HG02763 (cell line): ENCODE results near the gene TSHZ2.

Experiments
- ATAC-seq: cut with Tn5 transposase; IDR thresholded peaks from one replicate; pipeline ENCODE4 v1.9.1; 2021; ENCODE audit warnings: mild to moderate bottlenecking, moderate library complexity; ENCODE audit not compliant: unreplicated experiment

The TSHZ2 gene

GRCh38 chr20:52972190-52972937, at the start of gene TSHZ2:
TSS of gene TSHZ2 (plus strand) at chr20:52972358. CDS start at chr20:52973294, 936 bp downstream.
- no peak for ATAC-seq

DNA sequence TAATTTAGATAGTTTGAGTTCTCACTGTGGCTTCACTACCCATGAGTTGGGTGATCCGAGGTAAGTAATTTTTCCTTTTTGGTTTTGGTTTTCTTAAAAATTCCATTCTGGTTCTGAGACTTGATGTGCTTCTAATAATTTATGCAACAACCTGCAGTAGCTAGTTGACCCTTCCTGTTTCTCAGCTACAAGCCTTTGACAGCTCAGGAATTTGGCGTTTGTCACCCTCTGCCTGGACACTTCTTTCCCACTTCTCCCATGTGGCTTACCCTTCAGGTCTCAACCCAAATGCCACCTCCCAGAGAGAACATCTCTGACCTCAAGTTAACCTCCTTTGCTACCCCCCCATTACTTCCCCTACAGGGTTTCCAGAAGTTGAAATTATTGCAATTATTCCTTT, 49.7 kb upstream of the TSHZ2 start:
- ATAC-seq: no peak

GRCh38 chr20:52923123-52923937, 48.8 kb upstream of the TSHZ2 start:
- no peak for ATAC-seq

DNA sequence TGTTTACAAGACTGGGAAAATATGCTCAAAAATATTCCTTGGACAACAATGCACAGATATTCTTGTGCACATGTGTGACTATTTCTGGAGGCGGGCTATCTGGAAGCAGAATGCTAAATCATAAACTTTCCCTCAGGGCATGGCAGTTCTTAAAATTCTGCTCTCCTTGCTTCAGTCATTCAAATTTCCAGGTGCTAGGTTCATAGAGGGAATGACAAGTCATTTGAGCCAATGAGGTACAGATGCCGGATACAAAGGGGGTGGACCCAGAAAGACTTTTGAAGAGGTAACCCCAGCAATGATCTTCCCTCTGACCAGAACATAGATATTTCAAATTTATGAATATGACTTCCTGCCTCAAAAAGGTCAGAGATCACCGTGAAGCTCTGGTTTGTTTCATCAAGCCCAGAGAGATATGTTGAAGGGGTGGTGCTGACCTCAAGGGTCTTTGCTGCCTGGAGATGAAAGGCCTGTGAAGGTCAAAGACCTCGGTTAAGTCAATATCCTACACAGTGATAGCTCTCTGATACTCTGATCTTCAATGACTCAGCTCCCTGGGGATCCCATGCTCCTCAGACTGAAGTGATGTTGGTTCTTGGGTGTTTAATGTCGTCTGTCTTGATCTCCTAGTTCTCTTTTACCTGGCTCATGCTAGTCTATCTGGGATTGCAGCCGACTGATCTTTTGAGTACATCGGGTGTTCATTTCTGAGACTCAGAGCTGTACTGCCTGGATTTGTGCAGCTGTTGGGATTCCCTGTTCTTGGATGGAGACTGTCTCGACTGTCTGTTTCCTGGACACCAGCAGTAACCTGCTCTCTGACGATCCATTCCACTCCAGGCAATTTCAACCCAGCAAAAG, 47.5 kb upstream of the TSHZ2 start:
- ATAC-seq: no peak

DNA sequence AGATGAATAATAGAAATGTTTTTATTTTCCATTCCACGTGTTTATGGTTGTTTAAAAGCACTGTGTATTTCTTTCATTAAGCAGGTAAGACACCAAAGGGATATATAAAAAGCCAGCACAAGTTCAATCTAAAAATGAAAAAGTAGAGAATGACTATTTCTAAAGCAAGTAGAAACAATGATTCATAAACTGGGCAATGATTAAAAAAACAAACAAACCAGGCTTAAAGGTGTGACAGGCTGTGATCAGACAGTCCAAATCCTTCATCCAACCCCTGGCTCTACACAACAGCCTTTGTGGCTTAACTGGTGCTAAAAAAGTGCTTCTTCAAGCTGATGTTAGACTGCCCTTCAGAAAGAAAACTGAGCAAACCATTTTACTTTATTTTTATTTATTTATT, 45.7 kb upstream of the TSHZ2 start:
- ATAC-seq: no peak

- ATAC-seq: no peak
Observed at GRCh38 chr20:52933867-52934266, 38.3 kb upstream of the TSHZ2 start.

- ATAC-seq: no peak
Observed at GRCh38 chr20:52936351-52937340, 35.5 kb upstream of the TSHZ2 start.

DNA sequence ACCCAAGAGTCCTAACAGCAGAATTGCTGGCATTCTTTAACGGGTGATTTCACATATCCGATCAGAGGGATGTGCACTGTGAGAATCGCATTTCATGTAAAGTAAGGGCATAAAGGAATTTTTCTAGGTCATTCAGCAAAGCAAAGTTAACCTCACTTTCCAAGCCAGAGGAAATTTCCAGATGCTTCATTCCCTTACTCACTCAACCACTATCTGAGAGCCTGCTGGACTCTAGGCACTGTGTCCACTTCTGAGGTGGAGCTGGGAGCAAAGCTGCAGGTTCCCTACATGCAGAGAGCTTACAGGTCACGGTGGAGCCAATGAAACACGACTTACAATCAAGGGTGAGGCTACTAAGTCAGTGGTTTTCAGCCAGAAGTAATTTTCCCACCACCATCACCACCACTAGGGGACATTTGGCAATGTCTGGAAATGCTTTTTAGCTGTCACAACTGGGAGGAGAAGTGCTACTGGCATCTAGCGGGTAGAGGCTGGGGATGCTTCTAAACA, 34.5 kb upstream of the TSHZ2 start:
- no peak for ATAC-seq

- no peak for ATAC-seq
Observed at GRCh38 chr20:52939141-52939540, 33.0 kb upstream of the TSHZ2 start.

DNA sequence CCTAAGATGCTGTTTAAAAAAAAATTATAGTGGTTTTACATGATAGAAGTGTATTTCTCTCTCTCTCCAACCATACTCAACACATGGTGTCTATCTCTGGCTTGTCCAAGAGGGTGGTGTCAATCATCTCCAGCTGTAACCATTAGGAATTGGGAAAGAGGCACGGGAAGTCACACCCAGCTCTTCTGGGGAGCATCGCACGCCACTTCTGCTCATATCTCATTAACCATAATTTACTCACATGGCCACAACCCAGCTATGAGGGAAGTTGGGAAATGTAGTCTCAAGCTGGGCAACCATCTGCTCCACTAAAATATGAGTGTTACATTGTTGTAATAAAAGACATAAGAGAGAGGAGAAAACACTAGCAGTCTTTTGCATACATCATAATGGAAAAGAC, 30.4 kb upstream of the TSHZ2 start:
- no peak for ATAC-seq

- ATAC-seq: no peak
Observed at GRCh38 chr20:52943185-52943841, 28.8 kb upstream of the TSHZ2 start.

GRCh38 chr20:52945268-52945667, 26.9 kb upstream of the TSHZ2 start:
- no peak for ATAC-seq

DNA sequence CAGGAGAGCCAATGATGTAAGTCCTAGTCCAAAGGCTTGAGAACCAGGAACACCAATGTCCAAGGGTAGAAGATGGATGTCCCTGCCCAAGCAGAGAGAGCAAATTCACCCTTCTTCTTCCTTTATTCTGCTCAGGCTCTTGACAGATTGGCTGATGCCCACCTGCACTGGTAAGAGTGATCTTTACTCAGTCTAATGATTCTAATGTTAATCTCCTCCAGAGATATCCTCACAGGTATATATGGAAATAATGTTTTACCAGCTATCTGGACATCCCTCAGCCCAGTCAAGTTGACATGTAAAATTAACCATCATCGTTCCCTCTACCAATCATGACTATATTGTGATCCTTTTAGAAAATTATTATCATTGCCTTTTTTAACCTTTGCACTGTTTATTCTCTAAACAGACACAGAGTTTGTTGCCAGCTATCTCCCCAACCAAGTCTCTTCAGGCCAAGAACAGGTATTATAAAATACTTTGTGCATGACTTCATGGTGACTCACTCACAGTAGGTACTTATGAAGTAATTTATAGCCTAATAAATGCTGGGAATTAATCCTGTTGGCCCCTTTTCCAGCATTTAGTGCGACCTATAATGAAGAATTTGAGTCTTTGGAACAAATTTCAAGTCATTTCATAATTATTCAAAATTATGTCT, 26.2 kb upstream of the TSHZ2 start:
- ATAC-seq: no peak

DNA sequence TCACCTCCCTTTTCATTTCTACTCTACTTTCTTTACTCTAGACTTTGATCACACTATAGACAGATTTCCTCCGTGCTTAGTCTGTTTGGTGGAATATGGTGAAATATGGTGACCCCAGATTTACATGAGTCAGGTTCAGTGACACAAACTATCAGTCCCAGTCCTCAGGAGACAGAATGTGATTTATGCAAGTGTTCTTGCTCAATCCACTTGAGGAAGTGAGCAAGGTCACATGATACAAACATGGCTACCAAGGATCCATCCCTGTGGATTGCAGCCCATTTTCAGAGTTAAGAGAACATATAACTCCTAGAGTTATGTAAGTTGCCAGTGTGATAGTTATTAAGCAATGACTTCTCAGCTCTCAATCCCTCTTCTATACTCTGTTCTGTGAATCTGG, 23.7 kb upstream of the TSHZ2 start:
- no peak for ATAC-seq

DNA sequence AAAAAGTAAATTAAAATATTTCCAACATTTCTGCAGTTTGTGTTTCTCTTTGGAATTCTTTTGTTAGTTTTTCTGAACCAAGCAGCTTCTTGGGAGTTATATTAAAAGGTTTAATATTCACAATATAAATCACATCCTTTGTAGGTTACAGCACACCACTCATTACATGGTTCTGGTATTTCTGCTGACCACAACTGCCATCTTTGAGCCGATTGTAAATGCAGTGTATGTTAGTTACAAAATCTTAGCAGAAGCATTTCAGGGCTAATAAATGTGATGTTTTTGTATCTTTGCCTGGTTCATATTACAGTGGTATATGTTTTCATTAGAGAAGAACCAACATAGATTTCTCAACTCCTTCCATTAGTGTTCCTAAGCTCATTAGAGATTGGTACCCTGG, 19.1 kb upstream of the TSHZ2 start:
- no peak for ATAC-seq

- no peak for ATAC-seq
Observed at GRCh38 chr20:52954849-52955248, 17.3 kb upstream of the TSHZ2 start.

- ATAC-seq: no peak
Observed at GRCh38 chr20:52958211-52958610, 13.9 kb upstream of the TSHZ2 start.

- ATAC-seq: no peak
Observed at GRCh38 chr20:52959125-52959524, 13.0 kb upstream of the TSHZ2 start.

DNA sequence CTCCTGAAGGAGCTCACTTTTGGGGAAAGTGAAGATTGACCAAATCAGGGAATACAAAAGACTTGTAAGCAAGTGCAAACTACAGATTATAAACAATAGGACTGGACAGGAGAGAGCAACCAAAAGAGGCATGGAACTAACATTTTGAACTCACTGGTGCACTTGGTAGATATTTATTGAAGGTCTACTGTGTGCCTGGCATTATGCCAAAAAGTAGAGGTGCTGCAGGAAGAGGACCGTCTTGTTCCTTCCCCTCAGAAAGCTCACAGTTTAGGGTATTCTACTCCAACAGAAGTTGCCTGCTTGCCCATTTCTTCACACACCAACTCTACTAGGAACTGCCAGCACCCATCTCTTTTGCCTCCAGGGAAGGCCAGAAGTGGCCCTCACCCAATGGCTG, 10.0 kb upstream of the TSHZ2 start:
- ATAC-seq: no peak
